Small intestine (tissue), 16 donors: ENCODE measurements around the gene VPS50. TPM values are rescaled to one million over a fixed set of nuclear protein-coding genes. Genes with fewer than 3 reads are reported as not detected.

Experiments
- DNase-seq, 2 donors: peaks; one replicate each; pipeline versions ENCODE4 v3.0.0 to v3.0.0-alpha.2; 2013
- FAIRE-seq: peaks from 2 replicates; lab custom pipeline; 2012; peaks lifted over from hg19 to GRCh38; lab: Jason Lieb, UNC
- H3K27ac ChIP-seq, 3 donors: one replicate each; pipeline ENCODE4 v1.5.1; 2013; ENCODE audit warnings: low read length in 2 of 3, mild to moderate bottlenecking in 2 of 3, control low read depth in 1 of 3, inconsistent platforms in 1 of 3, low read depth in 1 of 3, moderate library complexity in 1 of 3
- H3K27me3 ChIP-seq, 3 donors: one replicate each; pipeline ENCODE4 v1.6.1; 2013; ENCODE audit warnings: low read length in 3 of 3, inconsistent platforms in 1 of 3; ENCODE audit not compliant: control insufficient read depth in 3 of 3, insufficient read depth in 3 of 3
- H3K36me3 ChIP-seq, 3 donors: one replicate each; pipeline ENCODE4 v1.6.1; 2013; ENCODE audit warnings: low read length in 3 of 3, inconsistent platforms in 1 of 3, low read depth in 1 of 3, mild to moderate bottlenecking in 1 of 3, moderate library complexity in 1 of 3; ENCODE audit not compliant: control insufficient read depth in 3 of 3, insufficient read depth in 2 of 3
- H3K4me1 ChIP-seq, 3 donors: one replicate each; pipeline ENCODE4 v1.6.1; 2013; ENCODE audit warnings: low read length in 2 of 3, inconsistent platforms in 1 of 3, low read depth in 1 of 3, mild to moderate bottlenecking in 1 of 3, moderate library complexity in 1 of 3; ENCODE audit not compliant: control insufficient read depth in 3 of 3, insufficient read depth in 2 of 3
- H3K4me3 ChIP-seq, 3 donors: one replicate each; pipeline ENCODE4 v1.5.1; 2013; ENCODE audit warnings: low read length in 3 of 3, control low read depth in 1 of 3, inconsistent platforms in 1 of 3, low read depth in 1 of 3, mild to moderate bottlenecking in 1 of 3, moderate library complexity in 1 of 3
- H3K9me3 ChIP-seq, 2 donors: one replicate each; pipeline ENCODE4 v1.6.1; 2013; ENCODE audit warnings: low read depth in 1 of 2, low read length in 1 of 2; ENCODE audit not compliant: control insufficient read depth in 2 of 2, insufficient read depth in 1 of 2
- WGBS, 3 donors: extraction: QIAGEN DNeasy Blood & Tissue Kit; methylation state at CpG; one replicate each; pipeline ENCODE4 v1.1.7; 2013; 5-methylcytosine and 5-hydroxymethylcytosine counted together
- long read RNA-seq, 10 donors: transcript quantifications; one replicate each; lab custom pipeline, GENCODE V29; 2026
- polyA plus RNA-seq, 4 donors: library from polyadenylated mRNA; stranded (reverse) in 3 of 4; unstranded in 1 of 4; fragments of 200-250 nt in 3 of 4; fragments of 120-200 nt in 1 of 4; gene quantifications; one replicate each; pipeline versions ENCODE4 v1.2.1 to v1.2.3, GENCODE V29; 2013
- donor health status: healthy with polysubstance abuse.
- donor health status: control.
- donor health status: control.
- donor health status: Bipolar disorder and iron deficiency.
- donor health status: healthy.

The VPS50 gene
- polyA plus RNA-seq = 10 to 100 TPM in 1 of 4 donors, 1 to 10 TPM in 3; 4.9 to 20.7 (median 9.0) TPM
- long read RNA-seq, donor 1 = 0 reads
- long read RNA-seq, donor 2 = 0 reads
- long read RNA-seq, donor 3, partial matches to known transcripts = 0 of 1 reads
- long read RNA-seq, donor 3, other reads (novel, unspliced or antisense) = 0 of 1 reads
- long read RNA-seq, donor 4 = 0 reads
- long read RNA-seq, donor 5 = 0 reads
- long read RNA-seq, donor 6, partial matches to known transcripts = 0 of 1 reads
- long read RNA-seq, donor 6, other reads (novel, unspliced or antisense) = 0 of 1 reads
- long read RNA-seq, donor 7, partial matches to known transcripts = 0 of 2 reads
- long read RNA-seq, donor 7, other reads (novel, unspliced or antisense) = 0 of 2 reads
- long read RNA-seq, donor 8 = 0 reads
- long read RNA-seq, donor 9 = 0 reads
- long read RNA-seq, donor 10, partial matches to known transcripts = 0 of 2 reads
- long read RNA-seq, donor 10, other reads (novel, unspliced or antisense) = 0 of 2 reads

- 0% methylated on average over 40 of the region's 40 CpGs for whole genome bisulfite sequencing, 3 donors
- peak within 1 kb of the TSS; percentile 55 to 63 (median 61) for H3K4me3 ChIP-seq
- DNase-seq = peak; percentile 98 to 99
- H3K36me3 ChIP-seq = no peaks in the 10 kb centered on the region
- H3K9me3 ChIP-seq = no peaks in the 10 kb centered on the region
- no peak for FAIRE-seq
- peaks cover 0 to under 1% (median 0%) of the 10 kb centered on the region in 3 donors for H3K27me3 ChIP-seq
- H3K4me1 ChIP-seq = no peaks in the 10 kb centered on the region
- H3K27ac ChIP-seq = peak within 1 kb of the TSS; percentile 64 to 91 (median 82)
Observed at GRCh38 chr7:93231799-93232672, at the start of gene VPS50. Gene VPS50, plus strand, starts transcription at chr7:93232366. Its CDS starts 102 bp downstream, at chr7:93232468.

GRCh38 chr7:93185303-93186027 lies 46.7 kb upstream of the VPS50 start:
- WGBS, 3 donors = 20 to 48% (median 21%) methylated on average over 1 of the region's 1 CpG
- H3K27me3 ChIP-seq = no peaks in the 10 kb centered on the region
- no peak for FAIRE-seq

GRCh38 chr7:93188870-93189634 lies 43.1 kb upstream of the VPS50 start:
- Histone ChIP-seq H3K9me3 (no peaks in the 10 kb centered on the region), H3K27ac (no peak overlapping the region), H3K36me3 (no peaks in the 10 kb centered on the region), H3K4me1 (no peaks in the 10 kb centered on the region), H3K4me3 (no peak overlapping the region), H3K27me3 (no peaks in the 10 kb centered on the region)
- 46 to 56% (median 49%) methylated on average over 6 of the region's 6 CpGs for WGBS, 3 donors
- FAIRE-seq (no peak), DNase-seq (no peak)

More at GRCh38 chr7:93185303-93186027, 46.7 kb upstream of the VPS50 start:
- H3K36me3 ChIP-seq = no peaks in the 10 kb centered on the region
- no peak overlapping the region for H3K4me3 ChIP-seq
- H3K4me1 ChIP-seq = no peaks in the 10 kb centered on the region
- DNase-seq = no peak
- H3K27ac ChIP-seq = no peak overlapping the region
- H3K9me3 ChIP-seq = no peaks in the 10 kb centered on the region

GRCh38 chr7:93194386-93194785 lies 37.8 kb upstream of the VPS50 start:
- FAIRE-seq (no peak), DNase-seq (no peak)
- Histone ChIP-seq H3K4me1 (no peaks in the 10 kb centered on the region), H3K27ac (no peak overlapping the region), H3K9me3 (no peaks in the 10 kb centered on the region), H3K27me3 (no peaks in the 10 kb centered on the region), H3K36me3 (no peaks in the 10 kb centered on the region), H3K4me3 (no peak overlapping the region)
- WGBS, 3 donors = 42 to 51% (median 43%) methylated on average over 3 of the region's 3 CpGs

GRCh38 chr7:93196336-93196735 lies 35.8 kb upstream of the VPS50 start:
- Histone ChIP-seq H3K27me3 (no peaks in the 10 kb centered on the region), H3K4me1 (no peaks in the 10 kb centered on the region), H3K4me3 (no peak overlapping the region), H3K9me3 (no peaks in the 10 kb centered on the region), H3K36me3 (no peaks in the 10 kb centered on the region), H3K27ac (no peak overlapping the region)
- 66 to 79% (median 74%) methylated on average over 2 of the region's 2 CpGs for WGBS, 3 donors
- FAIRE-seq (no peak), DNase-seq (no peak)

GRCh38 chr7:93198472-93198871 lies 33.7 kb upstream of the VPS50 start:
- no peaks in the 10 kb centered on the region for H3K4me1 ChIP-seq
- H3K4me3 ChIP-seq = no peak overlapping the region
- DNase-seq (no peak), FAIRE-seq (no peak)
- no peak overlapping the region for H3K27ac ChIP-seq
- H3K36me3 ChIP-seq = no peaks in the 10 kb centered on the region
- H3K9me3 ChIP-seq = no peaks in the 10 kb centered on the region
- no peaks in the 10 kb centered on the region for H3K27me3 ChIP-seq

- H3K4me3 ChIP-seq = no peak overlapping the region
- H3K36me3 ChIP-seq = no peaks in the 10 kb centered on the region
- FAIRE-seq (no peak), DNase-seq (no peak)
- H3K27me3 ChIP-seq = no peaks in the 10 kb centered on the region
- H3K9me3 ChIP-seq = no peaks in the 10 kb centered on the region
- WGBS, 3 donors = 57 to 80% (median 78%) methylated on average over 5 of the region's 5 CpGs
- H3K4me1 ChIP-seq = no peaks in the 10 kb centered on the region
- peak overlapping the region in 2 of 3 donors; percentile 5 to 38 for H3K27ac ChIP-seq
Observed at GRCh38 chr7:93202594-93203250, 29.4 kb upstream of the VPS50 start.
